HepG2 (cell line): Measurements from ENCODE around the gene SLC18A3. TPM values are rescaled to one million over a fixed set of nuclear protein-coding genes. Genes with fewer than 3 reads are reported as not detected.

Experiments
- ATAC-seq: fragments of 200-7000 bp; cut with Tn5 transposase; 3 replicates; pipeline ENCODE4 v1.9.1; 2020; ENCODE audit warnings: mild to moderate bottlenecking, moderate library complexity
- BruUV-seq: library from RNA; stranded (reverse); fragments of 400-500 nt; replicated peaks from 2 replicates; lab custom pipeline; 2021; lab: Mats Ljungman, UMichigan
- CTCF ChIA-PET: fragments of 300-600 bp; formaldehyde crosslinking; extraction: SDS; loops from one replicate; lab custom pipeline; 2021; ENCODE audit warnings: low total read pairs, inconsistent platforms, low intra/inter-chr PET ratio; lab: Yijun Ruan, JAX
- POLR2A ChIA-PET: fragments of 350-600 bp; sonication (Branson Sonifier 250); formaldehyde crosslinking; loops from one replicate; lab custom pipeline; 2020; ENCODE audit warnings: antibody characterized with exemption, inconsistent platforms; lab: Yijun Ruan, JAX
- DNase-seq: peaks from one replicate; pipeline ENCODE4 v3.0.0-alpha.2; 2015; ENCODE audit warnings: low spot score
- FAIRE-seq: peaks from 3 replicates; lab custom pipeline; 2011; peaks lifted over from hg19 to GRCh38; lab: Jason Lieb, UNC
- H2AFZ ChIP-seq: one replicate; pipeline ENCODE4 v1.6.1; 2011; ENCODE audit warnings: low read length, inconsistent platforms
- H3K27ac ChIP-seq: fragments of 300-600 bp; 3 replicates; pipeline ENCODE4 v1.8.0; 2011; ENCODE audit warnings: mixed run types, mild to moderate bottlenecking, mixed read lengths, low read length, inconsistent platforms; ENCODE audit not compliant: insufficient read depth; ENCODE audit errors: extremely low read length
- H3K27me3 ChIP-seq, 2 experiments: fragments of 200-600 bp in 1 of 2; 2 replicates in 1 of 2; 3 replicates in 1 of 2; pipeline versions ENCODE4 v1.6.0 to v1.8.0; 2011; ENCODE audit warnings: low read length in 2 of 2, mild to moderate bottlenecking in 2 of 2, moderate library complexity in 2 of 2, inconsistent platforms in 1 of 2; ENCODE audit not compliant: insufficient read depth in 2 of 2, control insufficient read depth in 1 of 2
- H3K36me3 ChIP-seq, 2 experiments: fragments of 200-600 bp in 1 of 2; replicated peaks in 1 of 2; 2 replicates in 1 of 2; 3 replicates in 1 of 2; pipeline versions ENCODE4 v1.5.1 to v1.8.0; 2011; ENCODE audit warnings: low read length in 2 of 2, inconsistent platforms in 1 of 2; ENCODE audit not compliant: insufficient read depth in 2 of 2, control insufficient read depth in 1 of 2
- H3K4me1 ChIP-seq: 2 replicates; pipeline ENCODE4 v1.5.1; 2012; ENCODE audit warnings: low read length, inconsistent platforms; ENCODE audit not compliant: insufficient read depth
- H3K4me2 ChIP-seq: 2 replicates; pipeline ENCODE4 v1.6.0; 2011; ENCODE audit warnings: low read depth, low read length, inconsistent platforms
- H3K4me3 ChIP-seq, 3 experiments: fragments of 200-600 bp in 1 of 3; sonication (generic), shearing (Covaris generic) in 1 of 3; replicated peaks in 1 of 3; 2 replicates each; pipeline ENCODE4 v1.5.1; 2011 to 2016; ENCODE audit warnings: low read length in 3 of 3, inconsistent platforms in 2 of 3, low read depth in 2 of 3, mild to moderate bottlenecking in 2 of 3, control low read depth in 1 of 3, mixed read lengths in 1 of 3; ENCODE audit not compliant: insufficient read depth in 1 of 3
- H3K79me2 ChIP-seq: one replicate; pipeline ENCODE4 v1.6.1; 2011; ENCODE audit warnings: low read length, inconsistent platforms; ENCODE audit not compliant: insufficient read depth
- H3K9ac ChIP-seq: 2 replicates; pipeline ENCODE4 v1.6.0; 2011; ENCODE audit warnings: mild to moderate bottlenecking, low read depth, low read length, inconsistent platforms; ENCODE audit not compliant: insufficient read depth
- H3K9me3 ChIP-seq: 2 replicates; pipeline ENCODE4 v1.5.1; 2012; ENCODE audit warnings: mild to moderate bottlenecking, low read length
- H4K20me1 ChIP-seq: 2 replicates; pipeline ENCODE4 v1.6.0; 2011; ENCODE audit warnings: inconsistent platforms, mild to moderate bottlenecking, low read length, moderate library complexity; ENCODE audit not compliant: insufficient read depth
- MAFF ChIP-seq: IDR thresholded peaks from 2 replicates; pipeline ENCODE4 v1.6.1; 2011; ENCODE audit warnings: low read depth, low read length, improper control_type of control experiment
- MNT ChIP-seq: fragments of 450-650 bp; IDR thresholded peaks from 2 replicates; pipeline ENCODE4 v1.6.1; 2016
- ZBTB2 ChIP-seq: sonication (generic); formaldehyde crosslinking; IDR thresholded peaks from 2 replicates; pipeline ENCODE4 v1.8.0; 2022; ENCODE audit warnings: low read depth, missing genetic modification reagents
- ZFP1 ChIP-seq: IDR thresholded peaks from 2 replicates; pipeline ENCODE4 v1.6.1; 2016
- ZNF142 ChIP-seq: sonication (generic); formaldehyde crosslinking; IDR thresholded peaks from 2 replicates; pipeline ENCODE4 v1.4.0; 2020; ENCODE audit warnings: missing genetic modification reagents
- ZNF770 ChIP-seq: sonication (generic); formaldehyde crosslinking; IDR thresholded peaks from 2 replicates; pipeline ENCODE4 v1.5.0; 2020; ENCODE audit warnings: mild to moderate bottlenecking, missing genetic modification reagents
- WGBS: methylation state at CpG from one replicate; pipeline ENCODE4 v1.1.6; 2017; ENCODE audit warnings: low lambda C conversion rate; 5-methylcytosine and 5-hydroxymethylcytosine counted together
- in situ Hi-C: cut with HindIII; loops from 2 replicates; pipeline ENCODE4 v1.10.0; 2017; ENCODE audit warnings: low pct_unique_long_range_greater_than_20kb; ENCODE audit not compliant: extremely low pct_ligation_motif_present
- intact Hi-C: fragments of 100-400 bp; cut with micrococcal nuclease; formaldehyde crosslinking; loops from one replicate; pipeline ENCODE4 v1.10.0; 2022; ENCODE audit not compliant: unreplicated experiment
- polyA plus RNA-seq, 8 experiments: library from polyadenylated mRNA; depleted of rRNA in 3 of 8; stranded (reverse) in 7 of 8; unstranded in 1 of 8; fragments of >200 nt; fragmentation: Illumina TruSeq in 4 of 8; extraction: Trizol in 4 of 8; gene quantifications; 2 replicates each; pipeline versions ENCODE4 v1.2.1 to v1.2.3, GENCODE V29; 2011 to 2016; ENCODE audit warnings: low read depth in 4 of 8, missing spikeins in 1 of 8, mixed read lengths in 1 of 8; ENCODE audit not compliant: insufficient read depth in 1 of 8
- total RNA-seq, 5 experiments: library from RNA; depleted of rRNA; stranded (reverse); fragments of >200 nt; fragmentation: Illumina TruSeq; extraction: Trizol; gene quantifications; 2 replicates each; pipeline ENCODE4 v1.2.3, GENCODE V29; 2016; ENCODE audit warnings: low read depth in 1 of 5

Gene SLC18A3
- total and polyA plus RNA-seq, 2 of the 13 experiments (the other 11 are each of a cell fraction or from before 2014, with no cell fraction given) = not detected

GRCh38 chr10:49575489-49576072, 34.5 kb upstream of the SLC18A3 start:
- no peaks in the 10 kb centered on the region for H4K20me1 ChIP-seq
- no peak overlapping the region for H3K27ac ChIP-seq
- H3K9me3 ChIP-seq = no peaks in the 10 kb centered on the region
- intact Hi-C loops = no loop called here
- DNase-seq = no peak
- POLR2A ChIA-PET = no interaction called here
- ATAC-seq = no peak
- peaks cover 2 to 12% of the 10 kb centered on the region in 2 experiments; a peak in 1 of 5 replicates for H3K27me3 ChIP-seq
- WGBS = 37% methylated on average over 11 of the region's 11 CpGs
- TF ChIP-seq ZNF142 (CRISPR knock-in tag) (no peak), ZBTB2 (CRISPR knock-in tag) (no peak), MNT (peak; percentile 88), ZNF770 (CRISPR knock-in tag) (no peak), MAFF (no peak), ZFP1 (CRISPR knock-in tag) (no peak)
- in situ Hi-C loops = loop anchor here (25.0 kb wide), 1 partner anchor 637 kb away; no protein-coding TSS in a partner anchor
- BruUV-seq = no TSS peak
- H3K79me2 ChIP-seq = no peaks in the 10 kb centered on the region
- H2AFZ ChIP-seq = no peak overlapping the region
- no peak overlapping the region for H3K4me2 ChIP-seq
- no peak overlapping the region for H3K9ac ChIP-seq
- no peaks in the 10 kb centered on the region for H3K36me3 ChIP-seq
- CTCF ChIA-PET = no interaction called here
- 0 out of 2 replicates have a peak, but pooled peaks cover 11% of the 10 kb centered on the region for H3K4me1 ChIP-seq
- FAIRE-seq = no peak
- H3K4me3 ChIP-seq = no peak overlapping the region
